Measurements from ENCODE around the gene ZSCAN22. TPM values are rescaled to one million over a fixed set of nuclear protein-coding genes. Genes with fewer than 3 reads are reported as not detected.

ZSCAN22 gene
- total and polyA plus RNA-seq, 2 of the 4 experiments (the other 2 are of a cell fraction) = 2.2 to 2.5 TPM

GRCh38 chr19:58315580-58315979, 11.2 kb upstream of the ZSCAN22 start:
- intact Hi-C loops (cut with micrococcal nuclease) (no loop called here), dilution Hi-C loops (cut with HindIII; ENCODE audit: low sequenced_read_pairs, unreplicated experiment) (no loop called here), in situ Hi-C loops (cut with MboI; ENCODE audit: low sequenced_read_pairs) (no loop called here)
- no peak overlapping the region for H2AK5ac ChIP-seq (ENCODE audit: low read depth, low read length)
- ChIA-PET CTCF (no interaction called here), POLR2A (ENCODE audit: unreplicated experiment) (no interaction called here)
- no peak overlapping the region for H3K56ac ChIP-seq (ENCODE audit: extremely low read depth, insufficient read depth, low read length)
- no peak overlapping the region for H2AK9ac ChIP-seq (replicated peaks; ENCODE audit: low read depth, low read length, poor library complexity)
- no peak overlapping the region for H2BK20ac ChIP-seq (ENCODE audit: low read depth, low read length)
- no peak overlapping the region for H4K8ac ChIP-seq (ENCODE audit: low read depth in 2 of 2, low read length in 2 of 2)
- no peak overlapping the region for H2AFZ ChIP-seq (replicated peaks; ENCODE audit: low read length, poor library complexity)
- no peak overlapping the region for H4K5ac ChIP-seq (ENCODE audit: low read depth, low read length)
- no peak overlapping the region for H3K4ac ChIP-seq (ENCODE audit: low read depth, low read length)
- no peak overlapping the region for H3K9ac ChIP-seq (ENCODE audit: low read depth, low read length)
- no peaks in the 10 kb centered on the region for H3K27me3 ChIP-seq (ENCODE audit: control insufficient read depth, insufficient read depth, low read length)
- H3K27ac ChIP-seq (ENCODE audit: insufficient read depth, low read length) = no peak overlapping the region
- DNase-seq (no peak), ATAC-seq (ENCODE audit: low read depth) (no peak)
- no peak overlapping the region for H2BK5ac ChIP-seq (ENCODE audit: low read depth, low read length, poor library complexity, severe bottlenecking)
- peaks cover 28% of the 10 kb centered on the region for H4K20me1 ChIP-seq (ENCODE audit: insufficient read depth, low read length)
- peaks cover 44% of the 10 kb centered on the region for H3K36me3 ChIP-seq (ENCODE audit: control insufficient read depth, insufficient read depth, low read length)
- no peak overlapping the region for H3K4me3 ChIP-seq (ENCODE audit: insufficient read depth, low read depth, low read length)
- H3K4me1 ChIP-seq (ENCODE audit: control insufficient read depth, insufficient read depth, low read length) = no peaks in the 10 kb centered on the region
- TF ChIP-seq CTCF (conservative IDR thresholded peaks at IDR 0.05; ENCODE audit: low read depth, low read length) (no peak), CHD1 (IDR thresholded peaks at IDR 0.05; ENCODE audit: low read depth, low read length) (no peak), NFE2L2 (IDR thresholded peaks at IDR 0.05; ENCODE audit: low read depth, low read length) (no peak), BHLHE40 (IDR thresholded peaks at IDR 0.05; ENCODE audit: low read depth, low read length) (no peak), CEBPB (IDR thresholded peaks at IDR 0.05; ENCODE audit: low read depth, low read length) (no peak)
- TF ChIP-seq, protein P1, sequence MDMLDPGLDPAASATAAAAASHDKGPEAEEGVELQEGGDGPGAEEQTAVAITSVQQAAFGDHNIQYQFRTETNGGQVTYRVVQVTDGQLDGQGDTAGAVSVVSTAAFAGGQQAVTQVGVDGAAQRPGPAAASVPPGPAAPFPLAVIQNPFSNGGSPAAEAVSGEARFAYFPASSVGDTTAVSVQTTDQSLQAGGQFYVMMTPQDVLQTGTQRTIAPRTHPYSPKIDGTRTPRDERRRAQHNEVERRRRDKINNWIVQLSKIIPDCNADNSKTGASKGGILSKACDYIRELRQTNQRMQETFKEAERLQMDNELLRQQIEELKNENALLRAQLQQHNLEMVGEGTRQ (IDR thresholded peaks at IDR 0.05; ENCODE audit: low read depth, low read length) = no peak
- TF ChIP-seq, protein P2, sequence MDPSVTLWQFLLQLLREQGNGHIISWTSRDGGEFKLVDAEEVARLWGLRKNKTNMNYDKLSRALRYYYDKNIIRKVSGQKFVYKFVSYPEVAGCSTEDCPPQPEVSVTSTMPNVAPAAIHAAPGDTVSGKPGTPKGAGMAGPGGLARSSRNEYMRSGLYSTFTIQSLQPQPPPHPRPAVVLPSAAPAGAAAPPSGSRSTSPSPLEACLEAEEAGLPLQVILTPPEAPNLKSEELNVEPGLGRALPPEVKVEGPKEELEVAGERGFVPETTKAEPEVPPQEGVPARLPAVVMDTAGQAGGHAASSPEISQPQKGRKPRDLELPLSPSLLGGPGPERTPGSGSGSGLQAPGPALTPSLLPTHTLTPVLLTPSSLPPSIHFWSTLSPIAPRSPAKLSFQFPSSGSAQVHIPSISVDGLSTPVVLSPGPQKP (IDR thresholded peaks at IDR 0.05; ENCODE audit: borderline replicate concordance, low read depth, low read length) = no peak
- H2BK120ac ChIP-seq (ENCODE audit: low read depth, low read length) = no peak overlapping the region
- no peak overlapping the region for H4K91ac ChIP-seq (ENCODE audit: insufficient read depth, low read depth, low read length)
- WGBS, 2 experiments (ENCODE audit: extremely low coverage in 2 of 2, insufficient read length in 1 of 2) = no CpG with 5 or more reads among the region's 2 CpGs
- H3K79me1 ChIP-seq (ENCODE audit: low read depth in 1 of 2, low read length in 2 of 2) = peaks cover 20 to 22% of the 10 kb centered on the region in 2 experiments; a peak in 3 of 4 replicates
- no peak overlapping the region for H2BK15ac ChIP-seq (ENCODE audit: low read depth, low read length)
- H3K9me3 ChIP-seq (ENCODE audit: control insufficient read depth, insufficient read depth, low read length) = no peaks in the 10 kb centered on the region
- no peak overlapping the region for H3K4me2 ChIP-seq (ENCODE audit: low read depth, low read length)
- H3K18ac ChIP-seq (ENCODE audit: low read depth, low read length) = no peak overlapping the region
- H3K9me1 ChIP-seq (ENCODE audit: insufficient read depth, low read length) = 0 out of 2 replicates have a peak, but pooled peaks cover 10% of the 10 kb centered on the region
- no TSS peak for BruUV-seq (replicated peaks)
- no peak overlapping the region for H3K14ac ChIP-seq (replicated peaks; ENCODE audit: low read depth, low read length)
- H3K23ac ChIP-seq (ENCODE audit: low read depth, low read length) = no peak overlapping the region
